Activated CD4-positive, CD25-positive, alpha-beta regulatory T cell treated with anti-CD3 and anti-CD28 coated beads, Interleukin-2, amount 50 U/mL, for 72 hours (primary cell): ENCODE results near the gene UGT3A2.
"Not testable (repeated sequence)": the region's sequence is repeated elsewhere in the genome, so short reads cannot be mapped to it uniquely, and the experiment has no call there.

ENCODE experiments used
- DNase-seq: peaks from one replicate; pipeline ENCODE4 v3.0.0; 2021

The UGT3A2 gene

DNA sequence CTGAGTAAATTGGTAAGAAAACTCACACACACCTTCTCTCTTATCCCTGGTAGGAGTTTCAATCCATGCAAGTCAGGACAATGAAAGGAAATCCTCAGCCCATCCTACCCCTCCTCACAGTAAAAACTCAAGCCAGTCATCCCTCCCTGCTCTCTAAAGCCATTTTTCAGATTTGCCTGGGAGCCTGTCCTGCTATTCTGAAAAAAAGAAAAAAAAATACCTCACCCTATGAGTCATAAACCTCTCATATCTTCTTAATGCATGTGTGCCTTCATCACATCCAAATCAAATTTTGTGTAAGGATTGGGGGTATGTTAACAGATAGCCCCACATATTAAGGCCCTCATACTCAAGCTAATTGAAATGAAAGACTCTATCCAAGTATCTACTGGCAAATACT is 14.1 kb downstream of the UGT3A2 start:
- no peak for DNase-seq

DNA sequence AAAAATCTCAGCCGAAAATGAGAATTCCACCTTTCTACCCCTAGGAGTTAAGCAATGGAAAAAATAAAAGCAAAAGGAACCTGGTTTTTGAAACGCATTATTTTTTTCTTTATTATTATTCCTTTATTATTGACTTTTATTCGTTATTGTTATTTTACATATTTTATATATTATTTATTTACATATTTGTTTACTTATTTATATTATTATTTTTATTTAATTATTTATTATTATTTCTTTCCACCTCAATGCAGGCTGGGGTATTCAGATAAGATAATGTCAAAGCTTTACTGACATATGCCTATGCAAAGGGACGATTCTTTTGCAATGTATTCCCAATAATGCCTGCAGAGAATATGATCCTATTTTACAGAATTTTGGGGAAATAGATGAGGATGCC is 16.7 kb downstream of the UGT3A2 start:
- no peak for DNase-seq

DNA sequence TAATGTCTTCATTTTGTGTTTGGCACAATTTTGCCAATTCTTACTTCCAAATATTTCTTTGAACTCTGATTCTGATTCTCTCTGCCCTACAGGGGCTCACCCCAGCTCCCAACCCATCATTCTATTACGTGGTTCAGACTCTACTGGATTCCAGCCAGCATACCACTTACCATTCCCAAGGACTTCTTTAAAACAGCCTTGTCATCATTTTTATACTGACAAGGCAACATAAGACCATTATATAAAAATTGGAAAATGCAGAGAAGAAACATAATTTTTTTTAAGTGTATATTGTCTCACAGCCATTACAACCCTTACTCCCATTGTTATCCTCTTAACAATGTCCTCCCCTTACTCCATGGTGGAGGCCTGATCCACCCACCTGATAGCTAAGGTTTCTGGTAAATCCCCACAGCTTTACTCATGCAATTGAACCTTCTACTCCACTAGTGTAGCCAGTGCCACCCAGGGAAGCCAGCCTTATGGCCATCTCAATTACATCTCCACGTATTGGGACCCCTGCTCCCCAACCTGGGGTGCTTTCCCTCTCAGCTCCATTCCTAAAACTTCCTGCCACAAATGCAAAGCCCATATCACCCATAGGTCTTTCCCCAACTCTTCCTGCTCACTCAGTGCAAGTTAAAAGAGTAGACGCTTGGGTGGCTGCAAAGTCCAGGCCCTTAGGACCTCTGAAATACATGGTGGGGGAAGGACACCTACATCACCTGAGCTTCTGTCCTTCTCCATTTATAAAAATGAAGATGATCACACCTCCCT is 19.1 kb downstream of the UGT3A2 start:
- no peak for DNase-seq

DNA sequence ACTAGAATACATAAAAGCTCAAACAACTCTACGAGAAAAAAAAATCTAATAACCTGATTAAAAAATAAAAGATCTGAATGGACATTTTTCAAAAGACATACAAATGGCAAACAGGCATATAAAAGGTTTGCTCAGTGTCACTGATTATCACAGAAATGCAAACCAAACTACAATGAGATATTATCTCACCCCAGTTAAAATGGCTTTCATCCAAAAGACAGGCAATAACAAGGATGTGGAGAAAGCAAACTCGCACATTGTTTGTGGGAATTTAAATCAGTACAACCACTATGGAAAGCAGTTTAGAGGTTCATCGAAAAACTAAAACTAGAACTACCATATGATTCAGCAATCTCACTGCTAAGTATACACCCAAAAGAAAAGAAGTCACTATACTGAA is 20.8 kb downstream of the UGT3A2 start:
- no peak for DNase-seq

DNA sequence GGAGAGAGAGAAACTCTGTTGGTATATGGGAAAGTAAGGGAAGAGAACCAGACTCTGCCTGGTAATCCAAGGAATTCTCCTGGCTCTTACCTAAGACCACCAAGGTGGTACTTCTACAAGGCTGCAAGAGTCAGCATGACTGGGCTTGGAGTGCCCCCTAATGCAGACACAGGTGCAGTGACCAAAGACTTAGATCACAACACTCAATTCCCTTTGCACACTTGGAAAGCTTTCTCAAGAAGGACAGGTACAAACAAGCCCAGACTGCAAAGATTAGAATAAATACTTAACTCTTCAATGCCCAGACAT is 25.2 kb downstream of the UGT3A2 start:
- no peak for DNase-seq

DNA sequence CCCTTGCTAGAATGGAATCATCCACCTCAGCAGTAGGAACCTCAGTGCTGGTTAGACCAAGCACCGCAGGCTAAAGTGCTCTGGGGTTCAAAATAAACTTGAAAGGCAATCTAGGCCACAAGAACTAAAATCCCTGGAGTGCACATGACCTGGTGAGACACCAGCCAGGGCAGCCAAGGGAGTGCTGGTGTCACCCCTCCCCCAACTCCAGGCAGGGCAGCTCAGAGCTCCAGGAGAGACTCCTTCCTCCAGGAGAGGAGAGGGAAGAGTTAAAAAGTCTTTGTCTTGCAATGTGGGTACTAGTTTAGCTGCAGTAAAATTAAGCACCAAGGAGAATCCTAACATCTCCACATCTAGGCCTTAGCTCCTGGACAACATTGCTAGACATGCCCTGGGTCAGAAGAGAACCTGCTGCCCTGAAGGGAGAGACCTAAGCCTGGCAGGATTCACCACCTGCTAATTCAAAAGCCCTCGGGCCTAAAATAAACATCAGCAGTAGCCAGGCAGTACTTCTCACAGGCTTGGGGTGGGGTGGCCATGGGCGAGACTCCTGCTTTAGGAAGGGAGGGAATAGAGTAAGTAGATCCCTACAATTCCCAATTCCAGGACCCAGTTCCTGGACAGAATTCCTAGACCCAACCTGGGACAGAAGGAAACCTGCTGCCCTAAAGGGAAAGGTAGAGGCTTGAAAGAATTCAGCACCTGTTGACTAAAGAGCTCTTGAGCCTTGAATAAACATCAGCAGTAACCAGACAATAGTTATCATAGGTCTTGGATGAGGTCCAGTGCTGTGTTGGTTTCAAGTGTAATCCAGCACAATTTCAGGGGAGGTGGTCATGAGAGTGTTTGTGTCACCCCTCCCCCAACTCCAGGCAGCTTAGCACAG is 25.8 kb downstream of the UGT3A2 start:
- DNase-seq: no peak

DNA sequence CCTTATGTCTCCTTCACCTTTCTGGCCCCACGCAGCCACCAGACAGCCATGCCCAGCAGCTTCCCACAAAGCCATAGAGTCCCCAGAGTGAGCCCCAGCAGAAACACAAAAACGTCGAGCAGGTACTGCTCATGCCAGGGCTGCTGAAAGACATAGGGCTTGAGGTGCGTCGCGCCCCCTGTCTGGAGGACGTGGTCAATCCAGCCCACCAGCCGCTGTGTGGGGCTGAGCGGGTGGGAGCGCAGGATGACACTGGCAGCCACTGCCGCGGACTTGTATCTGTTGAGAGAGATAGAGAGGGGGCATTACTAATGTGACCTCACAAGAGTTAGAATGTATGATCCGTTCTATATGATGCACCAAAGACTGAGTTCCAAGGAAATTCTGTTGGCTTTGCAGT is 31.0 kb downstream of the UGT3A2 start:
- no peak for DNase-seq

DNA sequence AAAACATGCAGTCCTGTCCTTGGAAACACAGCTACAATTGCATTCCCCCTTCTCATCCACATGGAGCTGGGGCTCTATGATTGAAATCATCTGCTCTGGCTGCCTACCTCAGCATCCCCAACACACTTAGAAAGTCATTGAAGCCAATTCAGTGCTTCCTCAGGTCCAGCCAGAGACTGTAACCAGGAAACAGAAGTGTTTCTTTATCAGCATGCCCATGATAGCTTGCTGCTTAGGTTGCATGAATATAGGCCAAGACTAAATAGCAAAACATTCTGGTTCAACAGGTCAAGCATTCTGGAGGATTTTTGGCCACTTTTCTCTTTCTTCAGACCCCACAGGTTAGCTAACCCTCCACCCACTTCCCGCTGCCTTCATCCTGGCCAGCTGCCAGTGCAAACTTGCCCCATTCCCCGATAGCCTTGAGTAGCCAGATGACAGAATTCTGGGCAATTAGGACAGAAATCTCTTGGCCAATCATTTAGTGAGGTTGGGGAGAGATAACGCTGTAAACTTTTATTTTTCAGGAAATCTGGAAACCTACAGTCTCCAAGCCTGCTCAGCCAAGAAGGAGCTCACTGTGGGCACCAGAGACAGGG is 32.0 kb downstream of the UGT3A2 start:
- DNase-seq: not testable (repeated sequence)

DNA sequence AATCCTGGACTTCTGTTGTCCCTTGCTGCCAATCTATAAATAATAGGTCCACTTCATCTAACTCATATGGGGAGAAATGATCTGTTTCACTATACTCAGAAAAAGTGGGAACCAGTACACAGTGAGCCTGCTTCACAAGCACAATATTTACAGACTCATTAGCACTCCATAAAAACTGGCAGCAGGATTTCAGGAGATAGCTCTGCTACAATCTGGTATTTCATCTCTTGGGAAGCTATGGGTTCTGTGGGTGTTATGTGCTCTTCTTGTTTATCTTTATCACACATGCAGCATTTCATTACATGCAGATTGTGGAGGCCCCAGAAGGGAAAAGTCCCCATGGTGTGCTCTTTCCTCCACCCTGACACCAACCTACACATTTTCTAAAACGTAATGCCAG is 33.2 kb downstream of the UGT3A2 start:
- no peak for DNase-seq

DNA sequence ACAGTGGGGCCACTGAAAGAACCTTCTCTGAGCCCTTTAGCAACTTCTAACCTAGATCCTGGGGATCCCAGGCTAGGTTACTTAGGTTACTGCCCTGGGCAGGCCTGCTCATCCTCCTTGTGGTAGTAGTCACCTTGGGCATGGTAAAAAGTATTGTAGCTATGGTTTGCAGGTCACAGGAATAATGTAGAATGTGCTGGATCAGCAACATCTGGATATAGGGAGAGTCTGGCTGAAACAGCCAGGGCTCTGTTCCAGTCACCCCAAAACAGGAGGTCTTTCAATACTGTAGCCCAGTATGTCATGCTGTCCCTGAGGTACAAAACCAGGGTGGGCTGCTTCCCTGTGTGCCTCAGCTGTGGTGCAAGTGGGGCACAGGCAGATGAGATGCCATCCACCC is 33.6 kb downstream of the UGT3A2 start:
- DNase-seq: no peak

DNA sequence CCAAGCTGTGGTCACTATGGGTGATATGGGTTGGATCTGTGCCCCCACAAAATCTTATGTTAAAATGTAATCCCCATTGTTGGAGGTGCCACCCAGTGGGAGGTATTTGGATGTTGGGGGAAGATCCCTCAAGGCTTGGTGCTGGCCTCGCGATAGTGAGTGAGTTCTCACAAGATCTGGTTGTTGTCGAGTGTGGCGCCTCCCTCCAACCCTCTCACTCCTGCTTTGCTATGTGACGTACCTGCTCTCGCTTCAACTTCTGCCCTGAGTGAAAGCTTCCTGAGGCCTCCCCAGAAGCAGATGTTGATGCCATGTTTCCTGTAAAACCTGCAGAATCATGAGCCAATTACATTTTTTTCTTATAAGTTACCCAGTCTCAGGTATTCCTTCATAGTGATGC is 35.5 kb downstream of the UGT3A2 start:
- DNase-seq: no peak

DNA sequence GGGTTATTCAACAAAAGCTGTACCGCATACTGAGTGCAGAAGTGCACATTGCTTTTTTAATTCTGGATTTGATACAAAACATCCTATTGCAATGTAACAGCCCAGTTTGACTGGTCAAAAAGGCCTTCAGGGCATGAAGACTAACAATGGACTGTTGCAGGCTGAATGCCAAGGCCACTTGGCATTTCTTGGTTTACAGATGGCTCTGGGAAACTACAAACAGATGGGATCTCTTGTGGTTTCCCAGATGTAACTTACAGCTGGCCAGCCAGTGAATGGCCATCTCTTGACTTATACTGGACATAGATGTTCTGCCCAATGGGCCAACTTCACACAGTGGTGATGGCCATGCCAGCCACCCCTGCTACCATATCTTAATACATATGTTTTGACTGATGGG is 36.8 kb downstream of the UGT3A2 start:
- no peak for DNase-seq

DNA sequence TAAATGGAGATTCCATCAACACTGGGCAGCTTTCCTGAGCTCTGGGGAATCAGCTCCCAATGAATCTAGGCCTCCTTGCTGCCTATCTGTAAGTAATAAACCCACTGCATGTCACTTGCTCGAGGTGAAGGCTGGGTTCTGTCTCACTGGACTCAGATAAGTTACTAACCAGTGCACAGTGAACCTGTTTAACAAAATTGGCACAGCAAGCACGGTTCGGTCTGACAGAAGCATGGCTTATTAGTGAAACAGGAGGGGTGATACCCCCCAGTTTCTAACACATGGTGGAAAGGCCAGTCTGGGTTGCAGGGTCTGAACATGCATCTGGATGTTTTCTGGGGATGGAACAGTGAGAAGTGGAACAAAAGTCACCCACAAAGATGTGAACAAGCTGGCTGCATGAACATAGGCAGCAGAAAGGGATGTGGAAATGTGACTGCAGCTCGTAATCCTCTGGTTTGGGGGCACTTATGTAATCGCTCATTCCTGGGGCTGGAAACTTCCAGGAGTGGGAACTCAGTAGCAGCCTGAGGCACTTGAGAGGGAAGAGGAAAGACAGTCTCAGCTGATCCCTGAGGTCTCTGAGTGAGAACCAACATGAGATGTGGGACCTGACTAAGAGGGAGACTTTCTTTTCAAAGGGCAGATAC is 37.7 kb downstream of the UGT3A2 start:
- DNase-seq: no peak

DNA sequence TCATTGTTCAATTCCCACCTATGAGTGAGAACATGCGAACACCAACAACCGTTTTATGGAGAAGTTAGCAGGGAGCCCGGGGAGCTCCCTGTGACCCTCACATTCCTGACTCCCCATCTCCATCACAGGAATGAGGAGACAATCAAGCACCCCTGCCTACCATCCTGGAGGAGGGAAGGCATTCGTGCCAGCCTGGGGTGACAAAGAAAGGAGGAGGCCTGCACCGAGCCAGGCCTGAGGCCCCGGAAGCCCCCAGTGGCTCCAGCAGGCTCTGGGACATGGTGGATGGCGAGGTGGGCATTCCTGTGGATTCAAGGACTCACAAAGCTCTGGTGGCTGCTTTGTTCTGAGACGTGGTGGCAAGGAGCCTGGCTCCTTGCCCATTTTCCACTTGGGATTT is 39.0 kb downstream of the UGT3A2 start:
- DNase-seq: no peak

DNA sequence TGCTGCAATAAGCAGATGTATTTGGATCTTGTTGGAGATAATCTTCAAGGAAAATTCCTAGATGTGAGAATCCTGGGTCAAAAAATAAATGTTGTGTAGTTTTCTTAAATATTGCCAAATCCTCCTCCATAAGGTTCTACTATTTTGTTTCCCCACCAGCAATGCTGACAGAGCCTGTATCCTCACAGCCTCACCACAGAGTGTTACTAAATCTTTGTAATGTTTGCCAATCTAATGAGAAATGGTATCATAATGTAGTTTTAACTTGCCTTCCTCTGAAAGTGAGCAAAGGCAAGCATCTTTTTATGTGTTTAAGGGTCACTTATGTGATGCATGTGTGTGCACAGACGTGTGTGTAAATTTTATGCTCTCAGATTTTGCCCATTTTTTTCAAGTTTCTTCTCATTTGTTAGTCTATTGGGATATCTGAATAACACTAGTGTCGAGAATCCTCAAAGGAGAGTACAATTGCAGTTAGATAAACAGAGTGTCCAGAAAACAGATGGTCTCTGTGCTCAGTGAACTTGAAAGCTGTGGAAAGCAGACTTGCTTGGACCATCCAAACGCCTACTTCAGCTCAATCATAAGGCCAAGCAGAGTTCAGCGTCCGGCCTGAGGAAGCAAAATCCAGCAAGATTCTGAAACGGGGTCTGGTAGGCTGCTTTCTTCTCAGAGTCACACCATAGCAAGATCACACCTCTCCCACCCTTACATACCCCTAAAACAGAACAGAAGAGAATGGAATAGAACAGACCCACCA is 39.8 kb downstream of the UGT3A2 start:
- DNase-seq: no peak

DNA sequence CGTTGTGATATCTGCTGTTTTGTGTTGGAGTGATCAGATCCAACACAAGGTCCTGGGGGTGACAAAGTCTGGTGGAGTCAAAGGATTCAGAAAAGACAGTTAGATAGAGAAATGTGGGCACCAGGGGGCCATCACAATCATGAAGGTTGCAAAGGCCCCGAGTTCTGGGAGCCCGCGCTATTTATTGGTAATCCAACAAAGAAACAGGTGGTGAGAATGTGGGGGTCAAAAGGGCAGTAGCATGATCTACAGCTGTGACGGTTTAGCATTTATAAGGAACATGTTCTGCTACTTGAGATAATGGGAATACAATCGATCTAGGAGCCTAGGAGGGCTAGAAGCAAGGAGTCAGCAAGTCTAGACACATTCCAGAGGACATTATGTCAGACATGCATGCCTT is 44.4 kb downstream of the UGT3A2 start:
- DNase-seq: not testable (repeated sequence)

DNA sequence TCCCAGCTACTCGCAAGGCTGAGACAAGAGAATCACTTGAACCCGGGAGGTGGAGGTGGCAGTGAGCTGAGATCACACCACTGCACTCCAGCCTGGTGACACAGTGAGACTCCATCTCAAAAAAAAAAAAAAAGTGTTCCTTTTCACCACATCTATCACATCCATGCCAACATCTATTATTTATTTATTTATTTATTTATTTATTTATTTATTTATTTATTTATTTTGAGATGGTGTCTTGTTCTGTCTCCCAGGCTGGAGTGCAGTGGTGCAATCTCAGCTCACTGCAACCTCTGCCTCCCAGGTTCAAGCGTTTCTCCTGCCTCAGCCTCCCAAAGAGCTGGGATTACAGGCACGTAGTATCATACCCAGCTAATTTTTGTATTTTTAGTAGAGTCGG is 47.1 kb downstream of the UGT3A2 start:
- DNase-seq: not testable (repeated sequence)

DNA sequence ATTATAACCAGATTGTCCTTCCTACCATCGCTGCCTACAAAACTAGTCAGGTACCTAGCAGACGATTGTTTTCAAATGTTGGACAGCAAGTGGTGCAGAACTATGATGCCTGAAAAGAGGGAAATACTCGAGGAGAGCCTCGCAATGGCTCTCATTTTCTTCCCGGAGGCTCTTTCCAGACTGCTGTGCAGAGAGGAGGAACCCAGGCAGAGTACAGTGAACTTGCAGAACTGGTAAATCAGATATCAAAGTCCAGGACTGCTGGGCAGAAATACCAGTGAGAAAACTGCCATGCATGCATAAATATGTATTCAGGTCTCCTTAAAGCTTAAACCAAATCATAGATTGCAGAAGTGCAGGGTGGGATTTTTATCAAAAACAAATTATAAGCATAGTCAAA is 49.1 kb downstream of the UGT3A2 start:
- no peak for DNase-seq

DNA sequence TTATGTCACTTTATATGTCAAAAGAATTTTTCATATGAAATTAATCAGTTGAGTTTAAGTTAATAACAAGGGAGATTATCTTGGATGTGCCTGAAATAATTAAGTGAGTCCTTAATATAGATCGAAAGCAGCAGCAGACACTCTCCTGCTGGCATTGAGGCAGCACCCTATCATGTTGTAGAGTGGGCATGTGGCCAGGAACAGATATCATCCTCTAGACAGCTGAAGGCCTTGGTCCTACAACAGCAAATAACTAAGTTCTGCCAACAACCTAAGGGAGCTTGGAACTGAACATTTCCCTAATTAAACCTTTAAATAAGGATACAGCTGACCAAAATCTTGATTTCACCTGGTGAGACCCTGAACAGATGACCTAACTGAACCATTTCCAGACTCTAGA is 49.7 kb downstream of the UGT3A2 start:
- no peak for DNase-seq

DNA sequence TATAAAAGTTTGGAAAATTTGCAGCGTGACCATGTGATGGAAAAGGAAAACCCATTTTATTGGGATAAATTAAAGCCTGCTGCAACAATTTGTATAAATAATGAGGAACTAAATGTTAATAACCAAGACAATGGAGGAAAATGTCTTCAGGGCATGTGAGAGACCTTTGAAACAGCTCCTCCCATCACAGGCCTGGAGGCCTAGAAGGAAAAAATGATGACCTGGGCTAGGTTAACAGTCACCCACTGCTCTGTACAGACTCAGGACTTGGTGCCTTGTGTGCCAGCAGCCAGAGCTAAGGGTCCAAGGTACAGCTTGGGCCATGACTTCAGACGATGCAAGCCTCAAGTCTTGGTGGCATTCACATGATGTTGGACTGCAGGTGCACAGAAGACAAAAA is 53.5 kb downstream of the UGT3A2 start:
- DNase-seq: no peak

DNA sequence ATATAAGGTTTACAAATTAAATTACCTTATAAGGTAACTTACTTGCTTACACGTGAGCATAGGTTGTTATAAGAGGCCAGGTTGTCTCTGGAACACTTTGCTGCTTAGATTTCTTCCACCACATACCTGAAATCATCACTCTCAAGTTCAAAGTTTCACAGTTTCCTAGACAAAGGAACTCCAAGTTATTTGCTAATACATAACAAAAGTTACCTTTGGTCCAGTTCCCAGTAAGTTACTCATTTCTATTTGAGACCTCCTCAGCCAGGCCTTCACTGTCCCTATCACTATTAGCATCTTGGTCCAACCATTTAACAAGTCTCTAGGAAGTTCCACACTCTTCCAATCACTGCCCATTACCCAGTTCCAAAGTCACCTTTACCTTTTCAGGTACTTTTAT is 57.0 kb downstream of the UGT3A2 start:
- DNase-seq: no peak

DNA sequence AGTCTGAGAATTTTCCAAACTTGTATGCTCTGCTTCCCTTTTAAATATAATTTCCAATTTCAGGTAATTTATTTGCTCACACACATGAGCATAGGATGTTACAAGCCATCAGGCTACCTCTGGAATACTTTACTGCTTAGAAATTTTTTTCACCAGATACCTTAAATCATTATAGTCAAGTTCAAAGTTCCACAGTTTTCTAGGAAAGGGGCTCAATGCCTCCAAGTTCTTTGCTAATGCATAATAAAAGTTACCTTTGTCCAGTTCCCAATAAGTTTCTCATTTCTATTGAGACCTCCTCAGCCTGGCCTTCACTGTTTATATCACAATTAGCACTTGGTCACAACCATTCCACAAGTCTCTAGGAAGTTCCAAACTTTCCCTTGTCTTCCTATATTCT is 59.3 kb downstream of the UGT3A2 start:
- no peak for DNase-seq

DNA sequence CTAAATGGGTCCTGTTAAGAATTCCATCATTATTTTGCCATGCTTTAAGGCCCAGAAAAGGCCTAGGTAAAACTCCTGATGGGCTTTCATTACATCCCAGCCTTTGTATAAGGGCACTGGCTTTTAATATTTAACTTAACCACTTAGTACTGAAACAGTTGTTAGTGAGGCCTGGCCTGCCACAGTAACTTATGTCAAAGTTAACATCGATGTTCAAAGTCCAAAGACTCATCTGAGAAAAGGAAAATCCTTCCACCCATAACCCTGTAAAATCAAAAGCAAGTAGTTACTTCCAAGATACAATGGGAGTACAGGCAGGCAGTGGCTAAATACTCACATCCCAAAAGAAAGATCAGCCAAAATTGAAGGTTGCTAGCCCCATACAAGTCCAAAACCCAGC is 60.5 kb downstream of the UGT3A2 start:
- DNase-seq: no peak
